Thyroid gland (tissue), 4 donors: ENCODE data around the gene YTHDF2.

Experiments used
- POLR2A ChIP-seq, 2 donors: fragments of 450-650 bp; IDR thresholded peaks; one replicate each; pipeline ENCODE4 v1.6.1; 2017; ENCODE audit warnings: antibody characterized with exemption in 2 of 2, mild to moderate bottlenecking in 2 of 2, moderate library complexity in 1 of 2
- TF ChIP-seq, protein P1 (sequence below), 6 experiments: fragments of 200-600 bp in 3 of 6; fragments of 450-650 bp in 3 of 6; sonication (generic) in 3 of 6; IDR thresholded peaks; one replicate each; pipeline ENCODE4 v1.5.1; 2016 to 2019; ENCODE audit warnings: antibody characterized with exemption in 6 of 6, mild to moderate bottlenecking in 2 of 6, inconsistent platforms in 1 of 6, moderate library complexity in 1 of 6

- TF ChIP-seq, protein P1, sequence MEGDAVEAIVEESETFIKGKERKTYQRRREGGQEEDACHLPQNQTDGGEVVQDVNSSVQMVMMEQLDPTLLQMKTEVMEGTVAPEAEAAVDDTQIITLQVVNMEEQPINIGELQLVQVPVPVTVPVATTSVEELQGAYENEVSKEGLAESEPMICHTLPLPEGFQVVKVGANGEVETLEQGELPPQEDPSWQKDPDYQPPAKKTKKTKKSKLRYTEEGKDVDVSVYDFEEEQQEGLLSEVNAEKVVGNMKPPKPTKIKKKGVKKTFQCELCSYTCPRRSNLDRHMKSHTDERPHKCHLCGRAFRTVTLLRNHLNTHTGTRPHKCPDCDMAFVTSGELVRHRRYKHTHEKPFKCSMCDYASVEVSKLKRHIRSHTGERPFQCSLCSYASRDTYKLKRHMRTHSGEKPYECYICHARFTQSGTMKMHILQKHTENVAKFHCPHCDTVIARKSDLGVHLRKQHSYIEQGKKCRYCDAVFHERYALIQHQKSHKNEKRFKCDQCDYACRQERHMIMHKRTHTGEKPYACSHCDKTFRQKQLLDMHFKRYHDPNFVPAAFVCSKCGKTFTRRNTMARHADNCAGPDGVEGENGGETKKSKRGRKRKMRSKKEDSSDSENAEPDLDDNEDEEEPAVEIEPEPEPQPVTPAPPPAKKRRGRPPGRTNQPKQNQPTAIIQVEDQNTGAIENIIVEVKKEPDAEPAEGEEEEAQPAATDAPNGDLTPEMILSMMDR (IDR thresholded peaks at IDR 0.05) = no peak
- no peak for TF ChIP-seq POLR2A (IDR thresholded peaks at IDR 0.05)
Observed at GRCh38 chr1:28807986-28808385, 71.2 kb downstream of the YTHDF2 start.
